Epithelial cell of esophagus (primary cell): ENCODE measurements around the gene APOB.

ENCODE experiments used
- DNase-seq: peaks from one replicate; pipeline ENCODE4 v3.0.0; 2010; ENCODE audit warnings: low read depth
- H3K4me3 ChIP-seq: 2 replicates; pipeline ENCODE4 v1.5.1; 2011; ENCODE audit warnings: mild to moderate bottlenecking, low read length, control low read depth
- TF ChIP-seq, protein P1 (sequence below): IDR thresholded peaks from 2 replicates; pipeline ENCODE4 v1.5.1; 2011; ENCODE audit warnings: low read depth, mild to moderate bottlenecking, low read length, control low read depth, inconsistent platforms; ENCODE audit not compliant: insufficient read depth; ENCODE audit errors: missing control alignments

Gene APOB, protein sequence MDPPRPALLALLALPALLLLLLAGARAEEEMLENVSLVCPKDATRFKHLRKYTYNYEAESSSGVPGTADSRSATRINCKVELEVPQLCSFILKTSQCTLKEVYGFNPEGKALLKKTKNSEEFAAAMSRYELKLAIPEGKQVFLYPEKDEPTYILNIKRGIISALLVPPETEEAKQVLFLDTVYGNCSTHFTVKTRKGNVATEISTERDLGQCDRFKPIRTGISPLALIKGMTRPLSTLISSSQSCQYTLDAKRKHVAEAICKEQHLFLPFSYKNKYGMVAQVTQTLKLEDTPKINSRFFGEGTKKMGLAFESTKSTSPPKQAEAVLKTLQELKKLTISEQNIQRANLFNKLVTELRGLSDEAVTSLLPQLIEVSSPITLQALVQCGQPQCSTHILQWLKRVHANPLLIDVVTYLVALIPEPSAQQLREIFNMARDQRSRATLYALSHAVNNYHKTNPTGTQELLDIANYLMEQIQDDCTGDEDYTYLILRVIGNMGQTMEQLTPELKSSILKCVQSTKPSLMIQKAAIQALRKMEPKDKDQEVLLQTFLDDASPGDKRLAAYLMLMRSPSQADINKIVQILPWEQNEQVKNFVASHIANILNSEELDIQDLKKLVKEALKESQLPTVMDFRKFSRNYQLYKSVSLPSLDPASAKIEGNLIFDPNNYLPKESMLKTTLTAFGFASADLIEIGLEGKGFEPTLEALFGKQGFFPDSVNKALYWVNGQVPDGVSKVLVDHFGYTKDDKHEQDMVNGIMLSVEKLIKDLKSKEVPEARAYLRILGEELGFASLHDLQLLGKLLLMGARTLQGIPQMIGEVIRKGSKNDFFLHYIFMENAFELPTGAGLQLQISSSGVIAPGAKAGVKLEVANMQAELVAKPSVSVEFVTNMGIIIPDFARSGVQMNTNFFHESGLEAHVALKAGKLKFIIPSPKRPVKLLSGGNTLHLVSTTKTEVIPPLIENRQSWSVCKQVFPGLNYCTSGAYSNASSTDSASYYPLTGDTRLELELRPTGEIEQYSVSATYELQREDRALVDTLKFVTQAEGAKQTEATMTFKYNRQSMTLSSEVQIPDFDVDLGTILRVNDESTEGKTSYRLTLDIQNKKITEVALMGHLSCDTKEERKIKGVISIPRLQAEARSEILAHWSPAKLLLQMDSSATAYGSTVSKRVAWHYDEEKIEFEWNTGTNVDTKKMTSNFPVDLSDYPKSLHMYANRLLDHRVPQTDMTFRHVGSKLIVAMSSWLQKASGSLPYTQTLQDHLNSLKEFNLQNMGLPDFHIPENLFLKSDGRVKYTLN (N-terminal part only)

DNA sequence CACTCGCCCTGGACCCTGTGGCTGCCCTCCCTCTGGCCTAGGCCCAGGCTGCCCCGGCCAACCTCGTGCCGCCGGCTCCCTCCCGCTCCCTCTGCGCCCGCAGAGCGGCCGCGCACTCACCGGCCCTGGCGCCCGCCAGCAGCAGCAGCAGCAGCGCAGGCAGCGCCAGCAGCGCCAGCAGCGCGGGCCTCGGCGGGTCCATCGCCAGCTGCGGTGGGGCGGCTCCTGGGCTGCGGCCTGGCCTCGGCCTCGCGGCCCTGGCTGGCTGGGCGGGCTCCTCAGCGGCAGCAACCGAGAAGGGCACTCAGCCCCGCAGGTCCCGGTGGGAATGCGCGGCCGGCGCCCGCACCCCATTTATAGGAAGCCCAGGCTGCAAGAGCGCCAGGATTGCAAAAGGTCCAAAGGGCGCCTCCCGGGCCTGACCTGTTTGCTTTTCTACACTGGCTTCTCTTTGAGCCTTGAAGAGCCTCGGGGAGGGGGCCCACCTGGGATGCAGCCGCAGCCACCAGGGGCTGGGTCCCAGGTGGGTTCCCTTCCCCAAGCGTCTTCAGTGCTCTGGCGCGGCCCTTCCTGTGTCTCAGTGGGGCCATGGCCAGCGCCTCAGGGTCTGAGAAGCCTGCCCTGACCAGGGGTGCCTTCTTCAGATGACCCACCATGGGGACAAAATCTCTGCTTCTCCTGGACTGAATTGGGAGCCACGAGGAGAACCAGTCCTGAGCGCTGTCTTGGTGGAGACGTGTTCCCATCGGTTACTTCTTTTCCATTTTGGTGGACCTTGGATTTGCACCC lies at the start of gene APOB:
APOB (minus strand) TSS at position 330 of the 789 bp plus-strand sequence; CDS start at position 202, 128 bp downstream.
- no peak within 1 kb of the TSS for H3K4me3 ChIP-seq
- TF ChIP-seq, protein P1, sequence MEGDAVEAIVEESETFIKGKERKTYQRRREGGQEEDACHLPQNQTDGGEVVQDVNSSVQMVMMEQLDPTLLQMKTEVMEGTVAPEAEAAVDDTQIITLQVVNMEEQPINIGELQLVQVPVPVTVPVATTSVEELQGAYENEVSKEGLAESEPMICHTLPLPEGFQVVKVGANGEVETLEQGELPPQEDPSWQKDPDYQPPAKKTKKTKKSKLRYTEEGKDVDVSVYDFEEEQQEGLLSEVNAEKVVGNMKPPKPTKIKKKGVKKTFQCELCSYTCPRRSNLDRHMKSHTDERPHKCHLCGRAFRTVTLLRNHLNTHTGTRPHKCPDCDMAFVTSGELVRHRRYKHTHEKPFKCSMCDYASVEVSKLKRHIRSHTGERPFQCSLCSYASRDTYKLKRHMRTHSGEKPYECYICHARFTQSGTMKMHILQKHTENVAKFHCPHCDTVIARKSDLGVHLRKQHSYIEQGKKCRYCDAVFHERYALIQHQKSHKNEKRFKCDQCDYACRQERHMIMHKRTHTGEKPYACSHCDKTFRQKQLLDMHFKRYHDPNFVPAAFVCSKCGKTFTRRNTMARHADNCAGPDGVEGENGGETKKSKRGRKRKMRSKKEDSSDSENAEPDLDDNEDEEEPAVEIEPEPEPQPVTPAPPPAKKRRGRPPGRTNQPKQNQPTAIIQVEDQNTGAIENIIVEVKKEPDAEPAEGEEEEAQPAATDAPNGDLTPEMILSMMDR, result no peak
- no peak for DNase-seq

DNA sequence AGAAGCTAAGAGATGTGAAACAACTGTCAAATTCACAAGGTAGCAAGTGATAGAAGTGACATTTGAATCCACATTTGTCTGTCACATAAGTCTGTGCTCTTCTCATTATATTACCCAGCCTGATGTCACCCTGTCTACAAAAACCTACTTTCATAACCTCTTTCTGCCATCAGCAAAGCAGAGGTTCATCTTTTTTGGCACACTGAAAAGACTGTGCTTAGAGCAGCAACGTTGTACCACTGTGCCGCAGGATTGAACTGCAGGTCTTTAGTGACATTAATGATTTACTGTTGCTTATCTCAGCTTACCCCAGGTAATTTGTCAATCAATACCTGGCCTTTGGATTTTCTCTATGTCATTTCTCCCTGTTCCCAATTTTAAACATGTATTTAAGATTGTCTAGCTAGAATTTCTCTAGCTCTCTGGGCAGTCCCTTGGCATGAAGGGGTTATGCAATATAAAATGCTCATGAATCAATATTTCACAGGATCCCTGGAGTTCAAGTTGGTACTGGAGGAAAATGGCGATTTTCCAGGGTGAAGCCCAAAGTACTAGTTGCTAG lies 48.5 kb upstream of the APOB start:
- TF ChIP-seq, protein P1, result no peak
- H3K4me3 ChIP-seq, result no peak overlapping the region
- no peak for DNase-seq

DNA sequence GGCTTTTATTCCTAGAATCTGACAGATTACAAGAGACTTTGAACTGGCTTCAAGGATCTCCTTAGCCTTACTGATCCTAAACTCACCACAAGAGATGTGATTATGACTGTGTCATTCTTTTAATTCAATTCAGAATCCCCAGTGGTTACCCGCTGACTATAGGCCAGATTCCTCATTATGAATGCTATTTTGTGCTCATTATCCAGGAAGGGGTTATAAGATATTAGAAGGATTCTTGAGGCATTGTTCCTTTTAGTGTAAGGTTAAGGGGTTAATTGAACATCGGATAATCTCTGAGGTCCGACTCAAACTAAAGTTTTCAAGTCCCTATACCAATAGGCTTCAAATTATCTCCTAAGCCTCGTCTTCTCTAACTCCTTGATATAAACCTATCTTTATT lies 40.5 kb upstream of the APOB start:
- H3K4me3 ChIP-seq, result no peak overlapping the region
- DNase-seq, result no peak
- TF ChIP-seq, protein P1, result no peak

DNA sequence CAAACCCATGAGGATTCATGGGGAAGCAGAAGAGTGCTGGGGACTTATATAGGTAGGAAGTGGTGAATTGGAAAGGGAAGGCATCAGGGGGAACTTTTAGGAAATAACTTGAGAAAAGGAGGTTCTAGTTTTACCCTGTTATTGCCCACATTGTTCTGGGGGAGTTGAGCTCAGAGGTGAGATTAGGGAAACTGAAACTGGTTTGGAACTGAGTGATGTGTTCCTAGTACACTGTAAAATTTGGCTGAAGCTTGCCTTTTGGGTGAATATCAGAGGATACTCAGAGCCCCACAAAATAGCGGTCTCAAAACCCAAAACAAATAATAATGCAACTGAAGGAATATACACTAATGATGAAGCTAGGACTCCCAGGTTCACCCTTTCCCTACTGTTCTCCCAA lies 39.6 kb upstream of the APOB start:
- DNase-seq, result no peak
- TF ChIP-seq, protein P1, result no peak

DNA sequence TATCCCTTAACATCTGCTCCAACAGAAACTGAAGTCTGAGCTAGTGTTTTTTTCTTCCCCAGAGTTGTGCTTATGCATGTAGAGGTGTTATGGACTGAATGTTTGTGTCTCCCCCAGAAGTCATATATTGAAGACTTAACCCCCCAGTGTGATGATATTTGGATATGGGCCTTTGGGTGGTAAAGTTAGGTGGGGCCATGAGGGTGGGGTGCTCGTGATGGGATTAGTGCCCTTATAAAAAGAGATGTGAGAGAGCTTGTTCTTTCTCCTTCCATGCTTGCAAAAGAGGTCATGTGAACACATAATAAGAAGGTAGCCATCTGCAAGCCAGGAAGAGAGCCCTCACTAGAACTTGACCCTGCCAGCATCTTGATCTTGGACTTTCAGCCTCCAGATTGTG lies 34.4 kb upstream of the APOB start:
- no peak overlapping the region for H3K4me3 ChIP-seq
- TF ChIP-seq, protein P1, result no peak
- DNase-seq, result no peak

More for the DNA sequence above, 39.6 kb upstream of the APOB start:
- no peak overlapping the region for H3K4me3 ChIP-seq
